ENCODE measurements around the gene PNLIPRP1.

DNA sequence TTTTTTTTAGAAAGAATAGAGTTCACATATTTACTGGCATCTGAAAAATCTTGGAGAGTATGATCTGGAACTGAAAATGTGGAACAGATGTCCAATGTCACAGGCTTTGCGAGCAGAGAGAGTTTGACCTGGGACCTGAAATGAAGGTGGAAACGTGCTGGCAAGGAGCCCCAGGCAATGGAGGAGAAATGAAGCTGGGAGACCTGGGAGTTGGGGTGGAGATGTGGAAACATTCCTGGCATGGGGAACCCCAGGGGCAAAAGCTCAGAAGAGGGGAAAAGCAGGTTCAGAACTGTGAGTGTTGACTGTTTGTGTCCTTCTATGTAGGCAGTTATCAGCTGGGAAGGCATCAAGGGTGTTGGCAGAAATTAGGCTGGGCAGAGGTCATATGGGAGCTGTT is 22.7 kb downstream of the PNLIPRP1 start:
- TF ChIP-seq, protein P1, sequence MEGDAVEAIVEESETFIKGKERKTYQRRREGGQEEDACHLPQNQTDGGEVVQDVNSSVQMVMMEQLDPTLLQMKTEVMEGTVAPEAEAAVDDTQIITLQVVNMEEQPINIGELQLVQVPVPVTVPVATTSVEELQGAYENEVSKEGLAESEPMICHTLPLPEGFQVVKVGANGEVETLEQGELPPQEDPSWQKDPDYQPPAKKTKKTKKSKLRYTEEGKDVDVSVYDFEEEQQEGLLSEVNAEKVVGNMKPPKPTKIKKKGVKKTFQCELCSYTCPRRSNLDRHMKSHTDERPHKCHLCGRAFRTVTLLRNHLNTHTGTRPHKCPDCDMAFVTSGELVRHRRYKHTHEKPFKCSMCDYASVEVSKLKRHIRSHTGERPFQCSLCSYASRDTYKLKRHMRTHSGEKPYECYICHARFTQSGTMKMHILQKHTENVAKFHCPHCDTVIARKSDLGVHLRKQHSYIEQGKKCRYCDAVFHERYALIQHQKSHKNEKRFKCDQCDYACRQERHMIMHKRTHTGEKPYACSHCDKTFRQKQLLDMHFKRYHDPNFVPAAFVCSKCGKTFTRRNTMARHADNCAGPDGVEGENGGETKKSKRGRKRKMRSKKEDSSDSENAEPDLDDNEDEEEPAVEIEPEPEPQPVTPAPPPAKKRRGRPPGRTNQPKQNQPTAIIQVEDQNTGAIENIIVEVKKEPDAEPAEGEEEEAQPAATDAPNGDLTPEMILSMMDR (conservative IDR thresholded peaks at IDR 0.05): no peak
- TF ChIP-seq ZFX (IDR thresholded peaks at IDR 0.05): no peak
